HS-5 (cell line): Measurements from ENCODE around the gene NFATC3.

Experiments used
- DNase-seq: peaks from one replicate; pipeline ENCODE4 v3.0.0-alpha.2; 2012; ENCODE audit warnings: low read depth

The NFATC3 gene

DNA sequence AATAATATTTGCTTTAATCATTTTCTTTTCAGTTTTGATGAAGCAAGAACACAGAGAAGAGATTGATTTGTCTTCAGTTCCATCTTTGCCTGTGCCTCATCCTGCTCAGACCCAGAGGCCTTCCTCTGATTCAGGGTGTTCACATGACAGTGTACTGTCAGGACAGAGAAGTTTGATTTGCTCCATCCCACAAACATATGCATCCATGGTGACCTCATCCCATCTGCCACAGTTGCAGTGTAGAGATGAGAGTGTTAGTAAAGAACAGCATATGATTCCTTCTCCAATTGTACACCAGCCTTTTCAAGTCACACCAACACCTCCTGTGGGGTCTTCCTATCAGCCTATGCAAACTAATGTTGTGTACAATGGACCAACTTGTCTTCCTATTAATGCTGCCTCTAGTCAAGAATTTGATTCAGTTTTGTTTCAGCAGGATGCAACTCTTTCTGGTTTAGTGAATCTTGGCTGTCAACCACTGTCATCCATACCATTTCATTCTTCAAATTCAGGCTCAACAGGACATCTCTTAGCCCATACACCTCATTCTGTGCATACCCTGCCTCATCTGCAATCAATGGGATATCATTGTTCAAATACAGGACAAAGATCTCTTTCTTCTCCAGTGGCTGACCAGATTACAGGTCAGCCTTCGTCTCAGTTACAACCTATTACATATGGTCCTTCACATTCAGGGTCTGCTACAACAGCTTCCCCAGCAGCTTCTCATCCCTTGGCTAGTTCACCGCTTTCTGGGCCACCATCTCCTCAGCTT is 105.8 kb downstream of the NFATC3 start:
- DNase-seq, result no peak

DNA sequence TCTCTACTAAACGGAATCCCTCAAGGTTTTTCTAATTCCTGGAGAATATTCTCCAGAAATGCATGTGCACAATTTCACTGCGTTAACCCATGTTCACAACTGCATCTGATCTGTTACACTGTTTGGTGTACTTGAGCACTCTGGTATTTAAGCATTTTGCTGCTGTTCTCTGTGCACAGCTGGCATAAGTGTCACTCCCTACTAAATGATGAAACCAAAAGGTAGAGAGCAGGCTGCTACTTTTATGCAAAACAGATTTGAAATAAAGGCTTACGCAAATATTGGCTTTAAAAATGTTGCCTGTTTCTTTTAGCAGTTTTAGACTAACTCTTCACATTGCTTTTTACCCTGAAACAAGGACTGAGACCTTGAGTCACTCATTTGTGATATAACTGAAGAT is 109.1 kb downstream of the NFATC3 start:
- DNase-seq, result no peak

DNA sequence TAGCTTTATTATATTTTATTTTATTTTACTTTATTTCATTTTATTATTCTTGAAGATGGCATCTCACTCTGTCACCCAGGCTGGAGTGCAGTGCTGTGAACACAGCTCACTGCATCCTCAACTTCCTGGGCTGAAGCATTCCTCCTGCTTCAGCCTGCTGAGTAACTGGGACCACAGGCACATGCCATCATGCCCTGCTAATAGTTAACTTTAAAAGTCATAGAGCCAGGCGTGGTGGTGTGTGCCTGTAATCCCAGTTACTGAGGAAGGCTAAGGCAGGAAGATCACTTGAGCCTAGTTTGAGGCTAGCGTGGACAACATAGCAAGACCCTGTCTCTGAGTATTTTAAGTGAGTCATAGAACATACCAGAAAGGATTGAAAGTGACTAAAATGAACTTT is 112.1 kb downstream of the NFATC3 start:
- no peak for DNase-seq

DNA sequence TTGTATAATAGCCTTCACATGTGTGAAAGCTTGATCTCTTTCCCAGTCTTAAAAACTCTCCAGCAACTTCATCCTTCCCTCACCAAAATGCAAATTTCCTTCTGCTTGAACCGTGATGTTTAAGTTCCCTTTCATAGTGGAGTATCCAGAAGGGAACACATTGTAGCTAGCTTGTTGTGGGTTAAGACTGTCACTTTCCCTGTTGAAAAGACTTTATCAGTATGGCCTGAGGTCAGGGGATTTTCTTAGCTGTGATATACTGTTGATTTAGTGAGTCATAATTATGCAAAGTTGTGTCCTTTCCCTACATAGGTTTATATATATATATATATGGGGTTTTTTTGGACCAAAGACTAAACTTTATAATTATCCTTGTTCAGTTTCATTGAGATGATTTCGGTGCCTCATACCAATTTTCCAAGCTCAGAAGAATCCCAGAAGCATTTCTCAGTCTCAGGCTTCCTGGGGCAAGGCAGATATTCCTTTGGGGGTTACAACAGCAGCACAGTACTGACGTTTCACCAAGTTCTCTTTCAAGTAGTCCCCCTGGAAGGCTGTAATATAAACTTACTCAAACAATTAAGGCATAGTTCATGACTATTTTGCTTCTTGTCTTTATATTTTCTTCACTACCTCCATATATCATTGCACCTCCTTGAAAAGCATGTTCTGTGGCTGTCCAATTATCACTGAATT is 115.1 kb downstream of the NFATC3 start:
- peak; percentile 9 for DNase-seq

DNA sequence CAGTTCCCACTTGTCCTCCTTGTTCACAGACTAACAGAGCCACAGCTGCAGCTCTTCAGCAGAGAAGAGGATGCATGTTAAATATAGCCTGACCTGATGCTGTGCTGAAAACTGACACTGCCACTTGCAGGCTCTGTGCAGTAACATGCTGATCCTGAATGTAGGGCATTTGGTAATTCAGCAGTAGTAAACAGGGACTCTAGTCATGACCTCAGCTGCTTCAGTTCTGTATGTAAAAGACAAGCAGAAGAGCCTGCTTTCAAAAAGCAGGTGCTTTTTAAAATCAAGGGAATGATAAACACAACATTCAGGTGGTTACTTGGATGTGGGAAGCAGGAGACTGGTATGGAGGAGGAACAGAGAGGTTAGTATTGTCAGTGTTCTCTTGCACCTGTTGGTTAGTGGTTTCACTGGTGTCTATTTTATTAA is 116.9 kb downstream of the NFATC3 start:
- DNase-seq, result no peak

DNA sequence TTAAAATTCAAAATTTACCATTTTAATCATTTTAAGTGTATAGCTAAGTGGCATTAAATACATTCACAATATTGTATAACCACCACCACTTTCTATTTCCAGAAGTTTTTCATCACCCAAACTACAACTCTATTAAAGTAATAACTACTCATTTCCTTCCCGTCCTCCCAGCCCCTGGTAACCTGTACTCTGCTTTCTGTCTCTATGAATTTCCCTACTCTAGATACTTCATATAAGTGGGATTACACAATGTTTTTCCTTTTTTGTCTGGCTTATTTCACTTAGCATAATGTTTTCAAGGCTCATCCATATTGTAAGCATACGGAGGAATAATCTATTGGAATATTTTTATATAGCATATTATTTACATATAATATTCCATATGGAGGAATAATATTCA is 121.1 kb downstream of the NFATC3 start:
- no peak for DNase-seq

DNA sequence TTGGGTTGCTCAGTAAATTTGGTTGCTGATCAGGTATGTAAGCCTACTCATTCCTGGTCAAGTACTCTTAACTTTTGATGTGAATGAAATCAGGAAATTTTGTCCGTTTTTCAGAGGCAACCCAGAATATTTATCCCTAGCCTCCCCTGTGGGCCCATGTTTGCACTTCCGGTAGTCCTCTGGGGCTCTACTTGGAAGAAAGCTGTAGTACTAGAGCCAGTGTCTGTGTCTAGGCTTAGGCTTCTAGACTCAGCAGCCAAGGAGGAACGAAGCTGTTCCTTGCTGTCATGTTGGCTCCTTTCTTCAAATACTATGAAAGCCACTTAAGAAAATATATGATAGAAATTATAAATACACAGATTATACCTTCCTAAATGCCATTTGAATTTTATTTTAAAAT is 129.6 kb downstream of the NFATC3 start:
- DNase-seq, result no peak

DNA sequence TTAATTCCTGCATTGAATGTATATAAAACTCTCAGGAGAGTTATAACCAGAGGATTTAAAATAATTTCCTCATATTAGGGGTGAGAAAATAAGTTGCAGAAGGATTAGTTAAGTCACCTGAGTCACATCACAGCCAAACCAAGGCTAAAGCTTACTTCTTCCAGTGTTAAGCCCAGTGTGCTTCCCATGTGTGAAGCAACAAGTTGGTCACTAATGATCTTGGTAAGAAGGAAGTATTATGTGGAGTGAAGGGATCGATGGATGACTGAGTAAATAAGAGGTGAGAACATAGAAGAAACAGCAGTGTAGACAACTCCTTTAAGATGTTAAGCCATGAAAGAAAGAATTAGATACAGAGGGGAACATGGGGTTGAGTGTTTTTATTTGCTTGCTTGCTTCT is 130.1 kb downstream of the NFATC3 start:
- DNase-seq, result no peak

DNA sequence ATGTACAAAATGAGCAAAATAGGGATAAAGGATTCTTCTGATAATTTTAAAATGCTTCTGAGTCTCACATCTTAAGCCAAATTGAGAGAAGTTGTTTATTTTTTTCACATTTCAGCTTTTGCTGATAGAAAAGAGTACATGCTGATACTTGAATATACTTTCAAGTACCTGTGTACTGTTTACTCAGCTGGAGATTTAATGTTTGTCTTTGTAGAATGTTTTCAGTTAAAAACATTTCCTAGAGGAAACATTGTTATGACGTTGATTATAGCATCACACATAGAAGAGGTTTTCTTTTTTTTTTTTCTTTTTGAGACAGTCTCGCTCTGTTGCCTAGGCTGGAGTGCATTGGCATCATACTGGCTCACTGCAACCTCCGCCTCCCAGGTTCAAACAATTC is 131.1 kb downstream of the NFATC3 start:
- no peak for DNase-seq

DNA sequence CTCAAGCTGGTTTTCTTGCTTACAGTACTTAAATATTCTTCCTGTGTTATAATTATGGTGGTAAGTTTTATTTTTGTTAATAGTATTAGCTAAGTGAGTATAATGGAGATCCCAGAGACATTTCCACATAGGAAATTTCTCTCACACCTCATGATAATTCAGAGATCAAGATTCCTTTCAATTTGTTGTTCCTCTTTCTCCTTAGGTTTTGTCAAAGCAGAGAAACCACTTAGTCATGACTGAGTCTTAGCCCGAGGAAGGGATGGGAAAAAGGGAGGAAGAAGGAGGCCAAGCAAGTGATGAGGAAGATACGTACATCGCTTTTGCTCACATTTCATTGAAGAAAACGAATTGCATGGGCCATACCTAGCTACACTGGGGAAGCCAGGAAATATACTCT is 132.3 kb downstream of the NFATC3 start:
- DNase-seq, result no peak

DNA sequence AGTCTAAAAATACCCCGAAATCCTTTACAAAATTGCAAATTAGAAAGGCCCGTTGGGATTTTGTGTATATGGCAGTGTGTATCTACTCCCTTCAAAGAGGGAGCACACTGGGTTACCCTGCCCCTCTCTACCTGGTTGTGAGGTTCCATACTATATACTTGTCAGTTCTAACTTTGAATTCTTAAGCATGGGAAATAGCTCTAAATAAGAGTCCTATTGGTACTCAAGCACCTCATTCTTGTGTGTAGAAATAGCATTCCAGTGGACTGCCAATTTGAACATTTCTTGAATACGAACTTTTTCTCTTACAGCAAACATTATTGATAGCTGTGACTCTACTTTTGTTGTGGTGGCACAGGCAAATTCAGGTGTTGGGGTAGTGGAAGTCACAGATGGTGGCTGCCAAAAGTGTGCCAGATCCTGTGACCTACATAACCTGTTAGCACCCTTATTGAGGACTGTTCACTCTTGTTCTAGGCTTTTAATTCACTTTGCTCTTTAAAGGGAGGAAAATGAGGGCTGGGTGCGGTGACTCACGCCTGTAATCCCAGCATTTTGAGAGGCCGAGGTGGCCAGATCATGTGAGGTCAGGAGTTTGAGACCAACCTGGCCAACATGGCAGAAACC is 134.7 kb downstream of the NFATC3 start:
- no peak for DNase-seq

DNA sequence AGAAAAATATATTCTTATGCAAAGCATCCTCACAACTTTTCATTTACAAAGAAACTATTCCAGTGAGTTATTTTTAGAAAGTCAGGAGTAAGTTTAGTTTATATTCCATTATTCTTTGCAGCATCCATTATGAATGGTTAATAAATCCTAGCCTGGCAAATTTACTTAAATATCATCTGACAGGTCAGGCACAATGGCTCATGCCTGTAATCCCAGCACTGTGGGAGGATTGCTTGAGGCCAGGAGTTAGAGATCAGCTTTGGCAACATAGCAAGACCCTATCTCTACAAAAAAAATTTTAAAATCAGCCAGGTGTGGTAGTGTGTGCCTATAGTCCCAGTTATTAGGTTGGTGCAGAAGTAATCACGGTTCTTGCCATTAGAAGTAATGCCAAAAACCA is 137.9 kb downstream of the NFATC3 start:
- no peak for DNase-seq

DNA sequence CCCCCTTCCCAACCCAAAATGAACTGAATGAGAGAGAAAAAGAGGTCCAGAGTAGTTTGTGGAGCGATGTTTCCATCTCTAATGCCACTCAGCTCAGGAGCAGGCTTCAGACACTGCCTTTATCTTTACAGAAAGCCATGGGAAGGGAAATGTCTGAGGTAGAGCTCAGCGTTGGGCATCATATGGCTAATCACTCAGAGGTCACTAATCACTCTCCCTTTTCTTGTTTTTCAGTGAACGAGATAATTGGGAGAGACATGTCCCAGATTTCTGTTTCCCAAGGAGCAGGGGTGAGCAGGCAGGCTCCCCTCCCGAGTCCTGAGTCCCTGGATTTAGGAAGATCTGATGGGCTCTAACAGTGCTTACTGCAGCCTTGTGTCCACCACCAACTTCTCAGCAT is 140.9 kb downstream of the NFATC3 start:
- DNase-seq, result no peak

DNA sequence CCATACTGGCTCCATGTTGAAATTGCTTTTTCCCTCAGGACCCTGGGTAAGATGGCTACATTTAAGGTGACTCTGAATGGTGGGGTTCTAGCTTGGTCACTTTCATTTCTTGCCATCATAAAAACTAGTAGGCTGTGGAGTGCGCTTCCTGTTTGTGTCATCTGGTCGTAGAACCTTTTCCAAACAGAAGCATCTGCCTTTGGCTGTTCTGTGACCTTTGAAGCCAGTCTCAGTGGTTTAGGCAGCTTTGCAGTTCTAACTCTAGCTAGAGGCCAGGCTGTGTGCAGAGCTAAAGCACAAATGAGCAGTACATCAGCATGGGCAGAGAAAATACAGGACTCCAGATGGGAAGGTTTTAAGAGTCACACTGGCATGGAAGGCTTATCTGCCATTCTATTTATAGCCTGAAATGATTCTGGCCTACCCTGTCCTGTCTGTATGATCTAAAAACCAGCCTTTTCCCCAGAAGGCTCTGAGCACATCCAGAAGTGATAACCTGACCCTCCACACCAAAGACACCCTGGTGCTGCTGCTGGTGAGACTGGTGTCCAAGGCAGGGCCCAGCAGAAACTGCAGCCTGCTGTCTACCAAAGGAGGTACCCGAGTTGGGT is 142.1 kb downstream of the NFATC3 start:
- DNase-seq, result no peak

DNA sequence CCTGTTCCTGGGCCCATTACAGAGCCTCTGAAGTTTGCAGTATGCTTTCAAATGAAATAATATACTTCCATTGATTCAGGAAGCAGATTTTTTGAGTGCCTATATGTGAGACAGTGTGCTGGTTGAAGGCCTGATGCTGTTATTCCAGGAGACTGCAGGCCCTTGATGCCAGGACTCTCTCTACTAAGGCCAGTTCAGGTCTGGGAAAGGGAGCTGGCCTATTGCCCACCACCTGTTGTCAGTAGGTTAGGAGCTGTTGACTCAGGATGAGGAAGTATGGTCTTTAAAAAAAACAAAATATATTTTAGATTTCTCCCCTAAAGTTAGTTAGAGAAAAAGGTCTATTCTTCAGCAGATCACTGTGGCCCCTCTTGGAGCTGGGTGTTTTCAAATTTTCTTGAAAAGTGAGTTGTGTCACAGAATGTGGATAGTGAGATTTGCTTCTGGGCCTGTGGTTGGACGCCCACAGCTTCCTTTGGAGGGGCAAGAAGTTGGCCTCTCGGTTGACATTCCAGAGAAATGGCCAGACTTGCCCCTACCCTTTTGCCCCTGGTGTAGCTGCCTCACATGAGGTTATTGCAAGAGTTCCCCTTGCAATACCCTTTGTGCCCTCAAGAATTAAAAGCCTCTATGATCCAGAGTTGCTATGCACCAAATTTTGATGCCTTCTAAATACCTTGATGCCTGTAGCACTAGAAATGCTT is 142.8 kb downstream of the NFATC3 start:
- no peak for DNase-seq

DNA sequence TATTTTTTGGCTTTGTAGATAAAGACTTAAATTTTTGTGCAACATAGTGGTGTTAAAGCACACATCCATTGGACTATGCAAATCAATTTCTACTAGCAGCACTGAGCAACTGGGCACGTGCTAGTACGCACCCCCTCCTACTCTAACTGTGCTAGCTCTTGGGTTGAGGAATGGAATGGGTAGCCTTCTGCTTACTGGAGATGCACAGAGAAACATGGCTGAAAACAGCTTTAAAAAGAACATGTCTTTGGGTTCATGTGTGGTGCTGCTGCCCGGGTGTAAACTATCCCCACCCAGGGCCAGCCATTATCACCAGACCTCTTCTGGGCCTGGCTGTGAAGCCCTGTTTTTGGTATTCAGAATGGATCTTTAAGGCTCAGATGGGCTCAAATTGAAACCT is 143.5 kb downstream of the NFATC3 start:
- DNase-seq, result no peak

DNA sequence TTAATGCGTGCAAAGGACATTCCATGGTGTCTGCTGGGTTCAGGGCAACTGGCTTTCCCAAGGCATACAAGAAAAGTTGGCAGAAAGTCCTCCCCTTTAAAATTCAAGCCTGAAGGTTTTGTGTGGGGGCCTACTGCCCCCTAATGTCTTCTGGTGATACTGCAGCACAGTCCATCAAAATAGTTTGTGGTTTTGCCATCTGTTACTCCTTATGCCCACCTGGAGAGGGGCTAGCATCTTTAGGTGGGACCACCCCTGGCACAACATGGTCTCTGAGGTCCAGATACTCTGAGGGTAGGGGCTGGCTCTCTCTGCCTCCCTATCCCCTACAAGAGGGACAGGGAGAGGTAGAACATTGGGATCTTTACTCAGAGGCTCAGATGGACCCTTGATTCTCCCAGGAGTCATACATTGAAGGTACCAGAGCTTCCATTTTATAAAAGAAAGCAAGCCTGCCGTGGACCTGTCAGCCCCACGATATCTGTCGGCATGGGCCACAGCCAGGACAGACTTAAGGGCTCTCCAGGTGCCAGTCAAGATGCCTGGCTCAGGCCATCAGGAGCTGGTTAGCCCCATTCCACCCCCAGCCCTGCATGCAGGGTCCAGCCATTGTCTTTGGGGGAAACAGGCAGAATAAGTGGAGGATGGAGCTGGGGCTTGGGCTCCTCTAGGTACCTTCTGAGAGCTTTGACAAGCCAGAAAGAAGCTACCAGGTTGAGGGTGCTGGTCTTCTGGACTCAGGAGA is 144.4 kb downstream of the NFATC3 start:
- peak; percentile 40 for DNase-seq

DNA sequence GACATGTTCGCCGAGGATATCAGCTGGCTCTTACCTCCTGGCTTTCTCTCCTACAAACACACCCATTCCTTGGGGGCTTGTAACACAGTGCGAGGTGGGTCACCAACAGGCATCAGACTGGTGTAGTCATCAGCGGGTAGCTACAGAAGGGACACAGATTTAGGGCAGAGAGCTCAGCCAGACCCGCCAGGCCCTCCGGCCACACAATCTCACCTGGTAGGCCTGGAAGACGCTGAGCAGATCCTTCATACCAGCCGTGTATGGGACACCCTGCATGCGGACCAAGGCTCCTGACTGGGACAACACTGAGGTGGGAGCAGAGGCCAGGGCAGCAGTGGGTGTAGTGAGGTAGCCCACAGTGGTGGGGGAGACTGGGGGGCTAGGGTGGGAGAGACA is 145.0 kb downstream of the NFATC3 start:
- no peak for DNase-seq

DNA sequence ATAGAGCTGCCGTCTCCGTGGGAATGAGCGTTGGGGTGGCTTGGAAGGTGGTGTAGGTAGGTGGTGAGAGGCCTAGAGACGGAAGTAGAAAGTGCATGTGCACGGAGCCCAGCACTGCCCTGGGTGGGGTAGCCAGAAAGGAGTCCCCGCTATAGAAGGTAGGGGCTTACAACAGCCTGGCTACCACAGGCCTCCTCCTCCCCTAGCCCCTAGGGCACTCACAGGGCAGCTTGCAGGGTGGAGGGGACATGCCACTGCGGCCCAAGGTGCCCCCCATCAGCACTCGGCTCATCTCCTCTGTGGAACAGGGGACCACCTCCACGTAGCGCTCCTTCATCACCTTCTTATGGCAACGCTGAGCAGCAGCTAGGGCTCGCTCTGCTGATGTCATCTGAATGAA is 145.8 kb downstream of the NFATC3 start:
- DNase-seq, result no peak

DNA sequence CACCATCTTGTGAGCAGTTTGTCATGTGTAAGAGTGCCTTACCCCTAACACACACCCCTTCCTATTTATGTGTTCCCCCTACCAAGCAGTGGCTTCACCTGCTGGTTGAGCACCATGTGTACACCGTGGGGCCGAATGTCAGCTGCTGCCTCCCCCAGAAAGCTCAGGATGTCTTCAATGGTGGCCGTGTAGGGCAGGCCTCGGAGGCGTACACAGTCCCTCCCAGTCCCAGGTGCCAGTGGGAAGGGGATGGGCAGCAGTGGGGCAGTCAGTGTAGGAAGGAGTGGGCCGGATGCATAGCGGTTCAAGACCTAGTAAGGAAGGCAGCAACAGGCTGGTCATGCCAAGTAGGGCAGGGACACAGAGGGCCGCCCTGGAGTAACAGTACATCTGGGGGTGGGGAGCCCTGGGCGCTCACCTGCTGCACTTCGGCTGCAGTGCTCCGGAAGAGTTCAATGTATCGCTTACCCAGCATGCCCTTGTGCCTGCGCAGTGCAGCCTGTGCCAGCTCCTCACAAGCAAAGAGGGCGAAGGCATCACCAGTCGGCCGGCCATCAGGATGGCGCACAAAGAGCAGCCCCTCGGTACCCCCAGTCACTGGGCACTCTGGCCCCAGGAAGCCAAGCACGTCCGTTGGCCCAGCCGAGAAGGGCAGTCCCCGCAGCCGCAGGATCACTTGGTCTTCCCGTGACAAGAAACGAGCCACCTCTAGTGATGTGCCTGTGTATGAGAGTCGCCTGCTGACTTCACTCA is 146.4 kb downstream of the NFATC3 start:
- DNase-seq, result no peak

DNA sequence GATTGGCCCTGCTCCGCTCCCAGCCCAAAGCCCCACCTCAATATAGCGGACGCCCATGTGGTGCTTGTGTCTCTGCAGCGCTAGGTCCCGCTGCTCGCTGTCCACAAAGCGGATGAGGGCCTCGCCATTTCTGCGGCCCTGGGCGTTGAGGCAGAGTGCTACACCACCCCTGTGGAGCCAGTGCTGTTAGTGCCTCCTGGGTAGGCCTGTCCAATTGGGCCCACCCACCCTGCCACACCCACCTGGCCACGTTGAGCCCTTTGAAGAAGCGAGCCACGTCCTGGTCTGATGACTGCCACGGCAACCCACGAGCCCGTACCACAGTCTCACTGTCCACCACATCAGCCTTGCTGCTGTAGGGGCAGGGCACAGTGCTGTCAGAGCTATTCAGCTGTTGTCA is 147.2 kb downstream of the NFATC3 start:
- DNase-seq, result no peak
